GM12878 (cell line): ENCODE measurements around the gene KCNJ10. TPM values are rescaled to one million over a fixed set of nuclear protein-coding genes. Genes with fewer than 3 reads are reported as not detected.

Source experiments
- ATAC-seq: fragments of 200-7000 bp; cut with Tn5 transposase; 3 replicates; pipeline ENCODE4 v1.9.1; 2020; ENCODE audit warnings: mild to moderate bottlenecking, moderate library complexity
- BruUV-seq: library from RNA; stranded (reverse); fragments of 400-500 nt; replicated peaks from 2 replicates; lab custom pipeline; 2021; lab: Mats Ljungman, UMichigan
- CTCF ChIA-PET: fragments of 300-600 bp; sonication (Branson Sonifier 250); formaldehyde crosslinking; extraction: SDS; loops from one replicate; lab custom pipeline; 2021; ENCODE audit warnings: inconsistent platforms; lab: Yijun Ruan, JAX
- POLR2A ChIA-PET: fragments of 350-600 bp; formaldehyde crosslinking; extraction: SDS; loops from one replicate; lab custom pipeline; 2021; ENCODE audit warnings: inconsistent platforms; lab: Charles Lee
- RAD21 ChIA-PET: fragments of 300-600 bp; sonication (Branson Sonifier 250); formaldehyde crosslinking; loops from one replicate; lab custom pipeline; 2023; ENCODE audit warnings: antibody characterized with exemption; ENCODE audit not compliant: unreplicated experiment; lab: Charles Lee
- SMC1A ChIA-PET: fragments of 300-600 bp; sonication (Branson Sonifier 250); formaldehyde crosslinking; loops from one replicate; lab custom pipeline; 2023; ENCODE audit not compliant: unreplicated experiment, uncharacterized antibody; lab: Charles Lee
- DNase-seq: peaks from one replicate; pipeline ENCODE4 v3.0.0-alpha.2; 2011; ENCODE audit warnings: low read depth, low spot score
- FAIRE-seq: peaks from 3 replicates; lab custom pipeline; 2011; peaks lifted over from hg19 to GRCh38; lab: Jason Lieb, UNC
- H2AFZ ChIP-seq: 2 replicates; pipeline ENCODE4 v1.6.0; 2011; ENCODE audit warnings: low read depth, low read length, control low read depth; ENCODE audit not compliant: control insufficient read depth
- H3K27ac ChIP-seq: 2 replicates; pipeline ENCODE4 v1.5.1; 2011; ENCODE audit warnings: control low read depth; ENCODE audit not compliant: control insufficient read depth, insufficient read depth
- H3K27me3 ChIP-seq, 2 experiments: replicated peaks in 1 of 2; 2 replicates each; pipeline versions ENCODE4 v1.6.0 to v1.6.1; 2011; ENCODE audit warnings: low read length in 1 of 2; ENCODE audit not compliant: control insufficient read depth in 2 of 2, insufficient read depth in 2 of 2
- H3K36me3 ChIP-seq, 2 experiments: 2 replicates each; pipeline ENCODE4 v1.5.1; 2011; ENCODE audit warnings: low read length in 1 of 2; ENCODE audit not compliant: control insufficient read depth in 2 of 2, insufficient read depth in 2 of 2
- H3K4me1 ChIP-seq: 2 replicates; pipeline ENCODE4 v1.6.1; 2011; ENCODE audit warnings: mild to moderate bottlenecking, low read length, moderate library complexity, mixed read lengths; ENCODE audit not compliant: control insufficient read depth, insufficient read depth
- H3K4me2 ChIP-seq: 2 replicates; pipeline ENCODE4 v1.6.0; 2011; ENCODE audit warnings: control low read depth; ENCODE audit not compliant: control insufficient read depth, insufficient read depth
- H3K4me3 ChIP-seq: fragments of 200-600 bp; sonication (generic); 2 replicates; pipeline ENCODE4 v1.5.1; 2016
- H3K79me2 ChIP-seq: 2 replicates; pipeline ENCODE4 v1.6.0; 2011; ENCODE audit warnings: low read length; ENCODE audit not compliant: control insufficient read depth, insufficient read depth
- H3K9ac ChIP-seq: 2 replicates; pipeline ENCODE4 v1.8.0; 2011; ENCODE audit warnings: low read length, control low read depth, mixed read lengths; ENCODE audit not compliant: control insufficient read depth, insufficient read depth
- H3K9me3 ChIP-seq: replicated peaks from 3 replicates; pipeline ENCODE4 v1.5.1; 2011; ENCODE audit warnings: mild to moderate bottlenecking, low read length; ENCODE audit not compliant: control insufficient read depth, insufficient read depth
- H4K20me1 ChIP-seq: 2 replicates; pipeline ENCODE4 v1.6.0; 2011; ENCODE audit not compliant: control insufficient read depth, insufficient read depth
- ATF2 ChIP-seq: IDR thresholded peaks from 2 replicates; pipeline ENCODE4 v1.6.1; 2012; ENCODE audit warnings: low read length, inconsistent platforms
- BHLHE40 ChIP-seq, 2 experiments: fragments of 450-650 bp in 1 of 2; IDR thresholded peaks; 2 replicates each; pipeline ENCODE4 v1.6.1; 2011 to 2017; ENCODE audit warnings: low read depth in 2 of 2, borderline replicate concordance in 1 of 2, improper control_type of control experiment in 1 of 2, low read length in 1 of 2, mild to moderate bottlenecking in 1 of 2
- CHD2 ChIP-seq: IDR thresholded peaks from 2 replicates; pipeline ENCODE4 v1.6.1; 2011; ENCODE audit warnings: low read depth, low read length, improper control_type of control experiment, borderline replicate concordance
- DPF2 ChIP-seq: fragments of 450-650 bp; IDR thresholded peaks from 2 replicates; pipeline ENCODE4 v1.6.1; 2017; ENCODE audit warnings: mild to moderate bottlenecking
- HDGF ChIP-seq: fragments of 450-650 bp; IDR thresholded peaks from 2 replicates; pipeline ENCODE4 v1.6.1; 2016; ENCODE audit warnings: antibody characterized with exemption
- JUNB ChIP-seq: IDR thresholded peaks from 2 replicates; pipeline ENCODE4 v1.6.1; 2016; ENCODE audit warnings: antibody characterized with exemption, mild to moderate bottlenecking
- LARP7 ChIP-seq: fragments of 450-650 bp; IDR thresholded peaks from 2 replicates; pipeline ENCODE4 v1.6.1; 2017; ENCODE audit warnings: mild to moderate bottlenecking
- MTA2 ChIP-seq: fragments of 450-650 bp; IDR thresholded peaks from 2 replicates; pipeline ENCODE4 v1.6.1; 2016; ENCODE audit warnings: low read depth, mild to moderate bottlenecking, moderate library complexity
- NFIC ChIP-seq: IDR thresholded peaks from 2 replicates; pipeline ENCODE4 v1.6.1; 2012; ENCODE audit warnings: low read depth, mild to moderate bottlenecking, inconsistent platforms, low read length, moderate library complexity
- NRF1 ChIP-seq: conservative IDR thresholded peaks from 2 replicates; pipeline ENCODE4 v1.6.1; 2011; ENCODE audit warnings: mild to moderate bottlenecking, low read depth, low read length, improper control_type of control experiment
- RAD21 ChIP-seq: IDR thresholded peaks from 2 replicates; pipeline ENCODE4 v1.6.1; 2011; ENCODE audit warnings: mild to moderate bottlenecking, low read depth, low read length, moderate library complexity; ENCODE audit not compliant: insufficient read depth
- RELB ChIP-seq: fragments of 450-650 bp; IDR thresholded peaks from 2 replicates; pipeline ENCODE4 v1.6.1; 2017; ENCODE audit warnings: low read depth, mild to moderate bottlenecking, moderate library complexity
- SMARCA5 ChIP-seq: fragments of 450-650 bp; IDR thresholded peaks from 2 replicates; pipeline ENCODE4 v1.6.1; 2017; ENCODE audit warnings: mild to moderate bottlenecking
- TARDBP ChIP-seq: IDR thresholded peaks from 2 replicates; pipeline ENCODE4 v1.6.1; 2016; ENCODE audit warnings: borderline replicate concordance
- YY1 ChIP-seq: IDR thresholded peaks from 2 replicates; pipeline ENCODE4 v1.6.1; 2011; ENCODE audit warnings: low read depth, mild to moderate bottlenecking, low read length
- whole genome bisulfite sequencing: methylation state at CpG from one replicate; pipeline ENCODE4 v1.1.6; 2016; ENCODE audit warnings: low lambda C conversion rate; ENCODE audit not compliant: insufficient replicate concordance, insufficient coverage; ENCODE audit errors: missing lambda C conversion rate; 5-methylcytosine and 5-hydroxymethylcytosine counted together
- in situ Hi-C: fragments of 300-500 bp; cut with MboI; formaldehyde crosslinking; loops from 9 replicates; pipeline ENCODE4 v1.14.3; 2018; ENCODE audit warnings: mixed read lengths
- intact Hi-C: fragments of 100-400 bp; cut with micrococcal nuclease; formaldehyde crosslinking; loops from one replicate; pipeline ENCODE4 v1.14.2; 2022; ENCODE audit not compliant: unreplicated experiment
- polyA plus RNA-seq, 11 experiments: library from polyadenylated mRNA; depleted of rRNA in 4 of 11; unstranded in 6 of 11; stranded (reverse) in 5 of 11; fragments of >200 nt; fragmentation: Nextera tagmentation in 4 of 11; fragmentation: Illumina TruSeq in 1 of 11; extraction: Ambion mirVana in 4 of 11; extraction: Trizol in 1 of 11; gene quantifications; 1 replicate in 1 of 11; 2 replicates in 10 of 11; pipeline versions ENCODE4 v1.2.1 to v1.2.3, GENCODE V29; 2011 to 2016; ENCODE audit warnings: inconsistent platforms in 2 of 11, missing spikeins in 2 of 11, low read depth in 1 of 11
- total RNA-seq, 4 experiments: library from RNA; depleted of rRNA in 3 of 4; stranded (reverse); fragments of >200 nt in 3 of 4; fragmentation: Illumina TruSeq in 1 of 4; extraction: Trizol in 1 of 4; gene quantifications; 2 replicates each; pipeline versions ENCODE4 v1.2.1 to v1.2.3, GENCODE V29; 2013 to 2021
- TF ChIP-seq, protein P1 (sequence below): IDR thresholded peaks from 2 replicates; pipeline ENCODE4 v1.6.1; 2012; ENCODE audit warnings: low read depth, low read length, improper control_type of control experiment
- TF ChIP-seq, protein P2 (sequence below), 3 experiments: IDR thresholded peaks in 2 of 3; conservative IDR thresholded peaks in 1 of 3; 2 replicates each; pipeline ENCODE4 v1.5.1; 2011; ENCODE audit warnings: low read depth in 3 of 3, low read length in 3 of 3, mild to moderate bottlenecking in 3 of 3, control low read depth in 2 of 3, moderate library complexity in 2 of 3, inconsistent platforms in 1 of 3, mixed read lengths in 1 of 3; ENCODE audit not compliant: control insufficient read depth in 2 of 3, insufficient read depth in 1 of 3; ENCODE audit errors: extremely low read depth in 1 of 3

Gene KCNJ10
- total and polyA plus RNA-seq, 10 of the 15 experiments (the other 5 are each of a cell fraction or from before 2014, with no cell fraction given), result 0.01 to 0.29 (median 0.09) TPM; not detected in 2

DNA sequence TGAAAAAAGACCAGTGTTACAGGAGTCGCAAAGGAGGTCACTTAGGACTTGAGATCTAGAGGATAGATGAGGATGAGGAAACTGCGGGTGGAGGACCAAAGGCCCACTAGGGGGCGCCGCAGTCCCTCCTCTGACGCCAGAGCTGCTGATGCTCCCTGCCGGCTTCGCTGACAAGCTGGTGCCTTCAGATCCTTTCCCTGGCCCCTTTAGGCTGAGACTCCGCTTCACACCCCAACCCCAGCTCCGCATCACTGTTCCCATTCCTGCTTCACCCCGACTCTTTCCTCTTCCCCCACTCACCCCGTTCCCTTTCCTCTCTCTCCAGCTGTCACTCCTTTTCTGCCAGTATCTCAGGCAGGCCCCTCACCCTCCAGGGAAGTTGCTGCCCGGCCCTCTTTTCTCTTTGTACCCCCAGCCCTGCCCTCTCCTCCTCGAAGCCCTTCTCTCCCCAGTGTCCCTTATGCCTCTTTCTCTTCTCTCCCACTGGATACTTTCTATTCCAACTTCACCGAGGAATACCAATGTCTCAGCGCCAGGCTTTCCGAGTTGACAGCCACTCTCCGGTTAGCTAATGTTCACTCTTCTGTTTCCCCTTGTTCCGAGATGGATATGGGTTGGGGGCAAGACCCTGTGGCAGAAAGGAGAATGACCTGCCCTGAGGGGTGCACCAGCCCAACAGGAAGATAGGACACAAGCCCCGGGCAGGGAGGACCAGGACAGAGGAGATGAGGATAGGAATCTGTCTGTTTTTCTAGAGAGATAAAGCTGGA, 15.9 kb upstream of the KCNJ10 start:
- H3K36me3 ChIP-seq, result no peaks in the 10 kb centered on the region; a peak in 1 of 4 replicates
- no peak overlapping the region for H2AFZ ChIP-seq
- CTCF ChIA-PET, result interaction anchor here (0.6 to 30.2 kb wide), 33 partner anchors 11 to 330 kb away, joined by 3 to 1035 read pairs (median 4); partner anchors contain the start of genes IGSF8, KCNJ10, KCNJ9 and PEX19
- intact Hi-C loops (loop anchor here (2.0 kb wide), 2 partner anchors 39 to 149 kb away; no protein-coding TSS in a partner anchor), in situ Hi-C loops (no loop called here)
- H3K9me3 ChIP-seq, result no peaks in the 10 kb centered on the region
- H3K4me3 ChIP-seq, result no peak overlapping the region
- no peak overlapping the region for H3K4me2 ChIP-seq
- peaks cover 0 to 2% of the 10 kb centered on the region in 2 experiments; a peak in 3 of 4 replicates for H3K27me3 ChIP-seq
- 51% methylated on average over 19 of the region's 19 CpGs for WGBS
- DNase-seq (no peak), ATAC-seq (peak; percentile 87), FAIRE-seq (peak; percentile 84)
- no peaks in the 10 kb centered on the region for H4K20me1 ChIP-seq
- POLR2A ChIA-PET, result interaction anchor here (0.7 to 1.5 kb wide), 2 partner anchors 12 to 39 kb away, joined by 4 read pairs; no protein-coding TSS in a partner anchor
- no peaks in the 10 kb centered on the region for H3K79me2 ChIP-seq
- SMC1A ChIA-PET, result interaction anchor here (0.6 to 4.5 kb wide), 20 partner anchors 11 to 1708 kb away, joined by 3 to 35 read pairs (median 4); partner anchors contain the start of gene IGSF8
- H3K27ac ChIP-seq, result no peak overlapping the region
- H3K9ac ChIP-seq, result no peak overlapping the region
- no peaks in the 10 kb centered on the region for H3K4me1 ChIP-seq
- no TSS peak for BruUV-seq
- RAD21 ChIA-PET, result interaction anchor here (0.6 to 4.0 kb wide), 12 partner anchors 11 to 291 kb away, joined by 3 to 31 read pairs (median 4); partner anchors contain the start of genes CASQ1 and IGSF8
- TF ChIP-seq RELB (no peak), LARP7 (0 out of 2 replicates have a peak, but pooled peaks have one; percentile 27), BHLHE40 (IDR thresholded peaks at IDR 0.05; ENCODE audit: borderline replicate concordance in 1 of 2, low read depth in 2 of 2, low read length in 1 of 2) (0 out of 4 replicates have a peak, but pooled peaks of 1 of the 2 experiments have one; percentile 12), NFIC (no peak), DPF2 (no peak), ATF2 (no peak), RAD21 (peak; percentile 59), CHD2 (no peak), SMARCA5 (0 out of 2 replicates have a peak, but pooled peaks have one; percentile 32), YY1 (0 out of 2 replicates have a peak, but pooled peaks have one; percentile 42), NRF1 (no peak), HDGF (0 out of 2 replicates have a peak, but pooled peaks have one; percentile 55), JUNB (no peak), MTA2 (no peak), TARDBP (no peak)
- TF ChIP-seq, protein P1, sequence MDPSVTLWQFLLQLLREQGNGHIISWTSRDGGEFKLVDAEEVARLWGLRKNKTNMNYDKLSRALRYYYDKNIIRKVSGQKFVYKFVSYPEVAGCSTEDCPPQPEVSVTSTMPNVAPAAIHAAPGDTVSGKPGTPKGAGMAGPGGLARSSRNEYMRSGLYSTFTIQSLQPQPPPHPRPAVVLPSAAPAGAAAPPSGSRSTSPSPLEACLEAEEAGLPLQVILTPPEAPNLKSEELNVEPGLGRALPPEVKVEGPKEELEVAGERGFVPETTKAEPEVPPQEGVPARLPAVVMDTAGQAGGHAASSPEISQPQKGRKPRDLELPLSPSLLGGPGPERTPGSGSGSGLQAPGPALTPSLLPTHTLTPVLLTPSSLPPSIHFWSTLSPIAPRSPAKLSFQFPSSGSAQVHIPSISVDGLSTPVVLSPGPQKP, result no peak
- TF ChIP-seq, protein P2, sequence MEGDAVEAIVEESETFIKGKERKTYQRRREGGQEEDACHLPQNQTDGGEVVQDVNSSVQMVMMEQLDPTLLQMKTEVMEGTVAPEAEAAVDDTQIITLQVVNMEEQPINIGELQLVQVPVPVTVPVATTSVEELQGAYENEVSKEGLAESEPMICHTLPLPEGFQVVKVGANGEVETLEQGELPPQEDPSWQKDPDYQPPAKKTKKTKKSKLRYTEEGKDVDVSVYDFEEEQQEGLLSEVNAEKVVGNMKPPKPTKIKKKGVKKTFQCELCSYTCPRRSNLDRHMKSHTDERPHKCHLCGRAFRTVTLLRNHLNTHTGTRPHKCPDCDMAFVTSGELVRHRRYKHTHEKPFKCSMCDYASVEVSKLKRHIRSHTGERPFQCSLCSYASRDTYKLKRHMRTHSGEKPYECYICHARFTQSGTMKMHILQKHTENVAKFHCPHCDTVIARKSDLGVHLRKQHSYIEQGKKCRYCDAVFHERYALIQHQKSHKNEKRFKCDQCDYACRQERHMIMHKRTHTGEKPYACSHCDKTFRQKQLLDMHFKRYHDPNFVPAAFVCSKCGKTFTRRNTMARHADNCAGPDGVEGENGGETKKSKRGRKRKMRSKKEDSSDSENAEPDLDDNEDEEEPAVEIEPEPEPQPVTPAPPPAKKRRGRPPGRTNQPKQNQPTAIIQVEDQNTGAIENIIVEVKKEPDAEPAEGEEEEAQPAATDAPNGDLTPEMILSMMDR (IDR thresholded peaks at IDR 0.05 in 2 of 3, conservative IDR thresholded peaks at IDR 0.05 in 1 of 3; ENCODE audit: control insufficient read depth in 2 of 3, extremely low read depth in 1 of 3, insufficient read depth in 1 of 3, low read depth in 3 of 3, low read length in 3 of 3), result peak; percentile 82 to 89 (median 88)
